Erythroblast (primary cell): ENCODE results near the gene GCSAM.

Experiments
- DNase-seq, 2 experiments: peaks; one replicate each; lab custom pipeline; 2025; lab: John Stamatoyannopoulos, UW
- GATA1 ChIP-seq: IDR thresholded peaks from 2 replicates; pipeline ENCODE4 v1.6.1; 2011; ENCODE audit warnings: low read depth, mild to moderate bottlenecking, control low read depth, low read length, moderate library complexity
- POLR2A ChIP-seq: IDR thresholded peaks from 2 replicates; pipeline ENCODE4 v1.6.1; 2011; ENCODE audit warnings: mild to moderate bottlenecking, low read length

The GCSAM gene

GRCh38 chr3:112097378-112097777 is 35.7 kb downstream of the GCSAM start:
- TF ChIP-seq GATA1 (no peak), POLR2A (no peak)
- DNase-seq: peak in 1 of 2 experiments; percentile 45

GRCh38 chr3:112096176-112096575 is 36.9 kb downstream of the GCSAM start:
- no peak for TF ChIP-seq POLR2A
- no peak for TF ChIP-seq GATA1
- no peak for DNase-seq

GRCh38 chr3:112095731-112096130 is 37.3 kb downstream of the GCSAM start:
- no peak for DNase-seq

GRCh38 chr3:112093180-112093522 is 39.9 kb downstream of the GCSAM start:
- DNase-seq: no peak
- no peak for TF ChIP-seq GATA1

More at GRCh38 chr3:112095731-112096130, 37.3 kb downstream of the GCSAM start:
- TF ChIP-seq GATA1: no peak
- TF ChIP-seq POLR2A: no peak

- no peak for DNase-seq
- TF ChIP-seq GATA1: no peak
- TF ChIP-seq POLR2A: no peak
These were observed 40.4 kb downstream of the GCSAM start for GRCh38 chr3:112092496-112093179.

GRCh38 chr3:112090887-112091586 is 42.0 kb downstream of the GCSAM start:
- no peak for TF ChIP-seq GATA1
- no peak for DNase-seq

- TF ChIP-seq POLR2A (no peak), GATA1 (no peak)
These were observed 42.8 kb downstream of the GCSAM start for GRCh38 chr3:112089956-112090886.

GRCh38 chr3:112088944-112089343 is 44.1 kb downstream of the GCSAM start:
- no peak for TF ChIP-seq GATA1
- TF ChIP-seq POLR2A: no peak

More at GRCh38 chr3:112089956-112090886, 42.8 kb downstream of the GCSAM start:
- DNase-seq: no peak

GRCh38 chr3:112087746-112088145 is 45.3 kb downstream of the GCSAM start:
- DNase-seq: no peak
- no peak for TF ChIP-seq POLR2A
- no peak for TF ChIP-seq GATA1

More at GRCh38 chr3:112088944-112089343, 44.1 kb downstream of the GCSAM start:
- no peak for DNase-seq

- TF ChIP-seq GATA1 (no peak), POLR2A (no peak)
- no peak for DNase-seq
These were observed 46.0 kb downstream of the GCSAM start for GRCh38 chr3:112086875-112087524.

- DNase-seq: peak; percentile 61 to 64
- TF ChIP-seq POLR2A (no peak), GATA1 (no peak)
These were observed 46.8 kb downstream of the GCSAM start, which contains the start of gene C3orf52 for GRCh38 chr3:112086076-112086854. TSS of gene C3orf52 (plus strand) at chr3:112086389. CDS start at chr3:112086408, 19 bp downstream.

GRCh38 chr3:112085735-112086075 is 47.3 kb downstream of the GCSAM start:
- no peak for DNase-seq
- TF ChIP-seq GATA1 (no peak), POLR2A (no peak)
